Measurements from ENCODE around the gene KCNAB2.
"Not testable (repeated sequence)": the region's sequence is repeated elsewhere in the genome, so short reads cannot be mapped to it uniquely, and the experiment has no call there.

The KCNAB2 gene

GRCh38 chr1:6016191-6016865 is 29.4 kb upstream of the KCNAB2 start:
- no peak overlapping the region for H3K4me3 ChIP-seq (ENCODE audit: low read depth, low read length)
- no peak for TF ChIP-seq CTCF (IDR thresholded peaks at IDR 0.05; ENCODE audit: control insufficient read depth, extremely low read depth, insufficient read depth)
- no peak for DNase-seq (ENCODE audit: low read depth)

GRCh38 chr1:6017654-6018053 is 28.0 kb upstream of the KCNAB2 start:
- H3K4me3 ChIP-seq (ENCODE audit: low read depth, low read length); DNase-seq (ENCODE audit: low read depth): not testable (repeated sequence)

- DNase-seq (ENCODE audit: low read depth) = no peak
- H3K4me3 ChIP-seq (ENCODE audit: low read depth, low read length) = no peak overlapping the region
- TF ChIP-seq CTCF (IDR thresholded peaks at IDR 0.05; ENCODE audit: control insufficient read depth, extremely low read depth, insufficient read depth) = no peak
Observed at GRCh38 chr1:6019166-6019845, 26.4 kb upstream of the KCNAB2 start.

- no peak for TF ChIP-seq CTCF (IDR thresholded peaks at IDR 0.05; ENCODE audit: control insufficient read depth, extremely low read depth, insufficient read depth)
- no peak for DNase-seq (ENCODE audit: low read depth)
Observed at GRCh38 chr1:6022193-6022592, 23.5 kb upstream of the KCNAB2 start.

GRCh38 chr1:6023346-6023745 is 22.3 kb upstream of the KCNAB2 start:
- H3K4me3 ChIP-seq (ENCODE audit: low read depth, low read length) = no peak overlapping the region
- no peak for DNase-seq (ENCODE audit: low read depth)
- no peak for TF ChIP-seq CTCF (IDR thresholded peaks at IDR 0.05; ENCODE audit: control insufficient read depth, extremely low read depth, insufficient read depth)

More at GRCh38 chr1:6022193-6022592, 23.5 kb upstream of the KCNAB2 start:
- H3K4me3 ChIP-seq (ENCODE audit: low read depth, low read length) = no peak overlapping the region

- no peak for DNase-seq (ENCODE audit: low read depth)
- H3K4me3 ChIP-seq (ENCODE audit: low read depth, low read length) = no peak overlapping the region
- no peak for TF ChIP-seq CTCF (IDR thresholded peaks at IDR 0.05; ENCODE audit: control insufficient read depth, extremely low read depth, insufficient read depth)
Observed at GRCh38 chr1:6024376-6024775, 21.3 kb upstream of the KCNAB2 start.

GRCh38 chr1:6025269-6026094 is 20.2 kb upstream of the KCNAB2 start:
- no peak for TF ChIP-seq CTCF (IDR thresholded peaks at IDR 0.05; ENCODE audit: control insufficient read depth, extremely low read depth, insufficient read depth)
- H3K4me3 ChIP-seq (ENCODE audit: low read depth, low read length) = peak overlapping the region; percentile 54
- no peak for DNase-seq (ENCODE audit: low read depth)
